ENCODE results near the gene CASS4.

CASS4 gene

DNA sequence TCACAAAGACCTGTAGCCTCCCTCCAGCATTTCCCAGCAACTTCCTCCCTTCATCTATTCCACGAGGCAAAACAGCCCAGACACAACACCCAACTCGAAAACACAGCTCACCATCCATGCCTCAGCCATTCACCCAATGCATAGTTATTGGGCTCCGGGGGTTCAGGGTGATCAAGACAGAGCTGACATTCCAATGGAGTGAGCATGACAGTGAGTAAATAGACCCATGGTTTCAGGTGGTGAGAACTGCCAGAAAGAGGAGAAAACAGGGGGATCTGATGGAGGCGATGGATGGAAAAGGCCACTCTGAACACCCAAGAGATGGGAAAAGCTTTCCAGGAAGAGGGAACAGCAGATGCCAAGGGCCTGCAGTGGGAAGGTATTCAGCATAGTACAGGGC is 5.9 kb downstream of the CASS4 start:
- Histone ChIP-seq H3K4me1 (ENCODE audit: control insufficient read depth, insufficient read depth, low read length) (peaks cover 8% of the 10 kb centered on the region), H3K4me3 (ENCODE audit: low read length) (no peak overlapping the region), H3K27me3 (ENCODE audit: control insufficient read depth, insufficient read depth, low read length) (no peaks in the 10 kb centered on the region), H3K9ac (ENCODE audit: low read length) (no peak overlapping the region), H3K9me3 (ENCODE audit: control insufficient read depth, low read length) (no peaks in the 10 kb centered on the region), H3K36me3 (ENCODE audit: control insufficient read depth, insufficient read depth, low read length) (peaks cover 3% of the 10 kb centered on the region)

DNA sequence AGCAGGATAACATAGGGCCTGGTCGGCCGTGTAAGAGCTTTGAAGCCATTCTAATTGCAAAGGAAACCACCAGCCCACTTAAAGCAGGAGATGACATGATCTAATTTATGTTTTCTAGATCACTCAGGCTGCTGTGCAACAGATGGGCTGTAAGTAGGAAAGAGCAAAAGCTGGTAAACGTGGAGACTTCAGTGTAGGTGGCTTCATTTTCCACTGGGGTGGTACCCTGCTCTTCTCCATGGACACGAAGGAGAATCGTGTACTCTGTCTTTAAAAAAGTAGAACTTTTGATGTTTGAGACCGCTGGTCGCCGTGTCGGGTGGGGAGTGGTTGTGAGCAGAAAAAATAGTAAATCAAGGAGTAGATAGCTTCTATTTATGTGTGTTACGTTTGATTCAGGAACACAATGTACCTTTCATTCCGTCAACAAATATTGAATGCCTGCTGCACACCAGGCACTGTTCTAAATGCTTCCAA is 6.4 kb downstream of the CASS4 start:
- Histone ChIP-seq H3K27me3 (ENCODE audit: control insufficient read depth, insufficient read depth, low read length) (no peaks in the 10 kb centered on the region), H3K4me1 (ENCODE audit: control insufficient read depth, insufficient read depth, low read length) (peaks cover 10% of the 10 kb centered on the region), H3K36me3 (ENCODE audit: control insufficient read depth, insufficient read depth, low read length) (peaks cover 3% of the 10 kb centered on the region)

DNA sequence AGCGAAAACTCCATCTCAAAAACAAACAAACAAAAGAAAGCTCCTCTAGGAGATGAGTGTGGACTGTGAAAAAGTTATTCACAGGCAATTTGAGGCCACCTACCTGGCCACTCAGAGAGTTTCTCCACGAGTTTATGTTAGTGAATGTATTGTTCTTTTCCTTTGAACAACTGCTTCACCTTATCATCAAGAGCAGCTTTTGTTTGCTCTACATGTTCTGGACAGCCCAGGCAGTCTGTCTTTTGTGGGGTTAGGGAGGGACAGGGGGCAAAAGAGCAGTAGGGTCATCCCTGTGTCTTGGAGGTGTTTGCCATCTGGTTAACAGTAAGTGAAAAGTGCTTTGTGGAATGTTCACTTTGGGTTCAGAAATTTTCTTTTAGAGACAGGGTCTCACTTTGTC is 8.0 kb downstream of the CASS4 start:
- Histone ChIP-seq H3K9ac (ENCODE audit: low read length) (no peak overlapping the region), H3K4me3 (ENCODE audit: low read length) (no peak overlapping the region), H3K36me3 (ENCODE audit: control insufficient read depth, insufficient read depth, low read length) (peaks cover 3% of the 10 kb centered on the region), H3K27me3 (ENCODE audit: control insufficient read depth, insufficient read depth, low read length) (no peaks in the 10 kb centered on the region), H3K4me1 (ENCODE audit: control insufficient read depth, insufficient read depth, low read length) (peaks cover 10% of the 10 kb centered on the region), H3K9me3 (ENCODE audit: control insufficient read depth, low read length) (no peaks in the 10 kb centered on the region)

More for the DNA sequence above, 6.4 kb downstream of the CASS4 start:
- no peaks in the 10 kb centered on the region for H3K9me3 ChIP-seq (ENCODE audit: control insufficient read depth, low read length)
- no peak overlapping the region for H3K4me3 ChIP-seq (ENCODE audit: low read length)
- H3K9ac ChIP-seq (ENCODE audit: low read length) = no peak overlapping the region

DNA sequence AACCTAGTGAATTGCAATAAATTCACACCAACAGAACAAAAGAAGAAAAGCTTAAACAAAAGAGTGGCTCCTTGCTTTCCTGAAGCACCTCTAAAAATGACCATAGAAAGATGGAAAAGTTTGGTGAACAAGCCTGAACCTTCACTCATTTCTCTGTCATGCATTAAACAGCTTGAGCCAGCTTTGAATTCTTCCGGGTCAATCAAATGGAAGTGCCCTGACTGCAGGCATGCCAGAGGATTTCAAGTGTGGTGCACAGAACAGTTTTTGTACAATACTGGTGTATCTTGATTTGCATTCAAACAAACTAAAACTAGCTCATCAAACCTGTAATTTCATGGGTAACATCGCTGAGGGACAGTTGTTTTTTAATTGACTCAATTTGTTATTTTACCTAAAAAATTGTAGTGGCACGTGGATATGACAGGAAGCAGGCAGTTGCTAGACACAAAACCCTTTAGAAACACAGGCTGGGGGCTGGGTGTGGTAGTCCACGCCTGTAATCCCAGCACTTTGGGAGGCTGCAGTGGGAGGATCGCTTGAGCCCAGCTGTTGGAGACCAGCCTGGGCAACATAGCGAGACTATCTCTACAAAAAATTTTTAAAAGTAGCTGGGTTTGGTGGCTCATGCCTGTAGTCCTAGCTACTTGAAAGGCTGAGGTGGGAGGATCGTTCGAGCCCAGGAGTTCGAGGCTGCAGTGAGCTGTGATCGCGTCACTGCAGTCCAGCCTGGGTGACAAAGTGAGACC is 9.1 kb downstream of the CASS4 start:
- Histone ChIP-seq H3K36me3 (ENCODE audit: control insufficient read depth, insufficient read depth, low read length) (peaks cover 3% of the 10 kb centered on the region), H3K4me1 (ENCODE audit: control insufficient read depth, insufficient read depth, low read length) (peaks cover 10% of the 10 kb centered on the region), H3K27me3 (ENCODE audit: control insufficient read depth, insufficient read depth, low read length) (no peaks in the 10 kb centered on the region), H3K9me3 (ENCODE audit: control insufficient read depth, low read length) (no peaks in the 10 kb centered on the region), H3K4me3 (ENCODE audit: low read length) (no peak overlapping the region), H3K9ac (ENCODE audit: low read length) (no peak overlapping the region)

DNA sequence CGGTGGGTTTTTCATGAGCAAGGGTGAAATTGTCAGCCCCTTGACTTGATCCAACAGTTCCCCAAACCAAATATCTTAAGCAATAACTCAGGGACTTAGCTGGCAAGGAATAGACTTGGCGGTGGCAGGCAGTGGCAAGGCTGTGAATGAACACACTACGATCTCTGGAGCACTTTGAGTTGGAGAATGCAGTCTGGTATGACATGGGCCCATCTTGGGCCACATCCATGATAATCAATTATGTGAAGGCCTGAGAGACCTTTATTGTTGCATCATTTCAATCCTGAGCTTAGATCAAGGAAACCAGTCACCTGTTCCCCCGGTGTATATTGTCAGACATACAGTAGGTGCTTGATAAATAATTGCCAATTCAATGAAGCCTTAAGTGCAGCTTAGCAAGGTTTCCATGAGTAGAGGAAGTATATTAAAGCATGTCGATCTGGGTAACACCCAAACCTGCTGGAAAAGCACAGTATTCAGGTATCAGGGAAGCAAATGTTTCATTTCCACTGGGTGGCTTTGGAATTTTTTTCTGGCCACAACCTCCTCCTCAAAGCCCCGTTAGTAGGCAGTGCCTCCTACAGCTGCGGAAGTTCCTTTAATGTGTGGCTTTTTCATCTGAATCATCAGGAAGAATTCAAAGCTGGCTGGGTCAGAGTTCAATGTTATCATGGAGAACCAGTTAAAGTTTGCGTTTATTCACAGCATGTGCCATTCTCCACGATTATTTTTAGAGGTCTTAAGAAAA is 10.2 kb downstream of the CASS4 start:
- no peaks in the 10 kb centered on the region for H3K9me3 ChIP-seq (ENCODE audit: control insufficient read depth, low read length)
- no peak overlapping the region for H3K9ac ChIP-seq (ENCODE audit: low read length)
- no peaks in the 10 kb centered on the region for H3K27me3 ChIP-seq (ENCODE audit: control insufficient read depth, insufficient read depth, low read length)
- no peak overlapping the region for H3K4me3 ChIP-seq (ENCODE audit: low read length)
- H3K4me1 ChIP-seq (ENCODE audit: control insufficient read depth, insufficient read depth, low read length) = peaks cover 10% of the 10 kb centered on the region
- H3K36me3 ChIP-seq (ENCODE audit: control insufficient read depth, insufficient read depth, low read length) = peaks cover 3% of the 10 kb centered on the region

DNA sequence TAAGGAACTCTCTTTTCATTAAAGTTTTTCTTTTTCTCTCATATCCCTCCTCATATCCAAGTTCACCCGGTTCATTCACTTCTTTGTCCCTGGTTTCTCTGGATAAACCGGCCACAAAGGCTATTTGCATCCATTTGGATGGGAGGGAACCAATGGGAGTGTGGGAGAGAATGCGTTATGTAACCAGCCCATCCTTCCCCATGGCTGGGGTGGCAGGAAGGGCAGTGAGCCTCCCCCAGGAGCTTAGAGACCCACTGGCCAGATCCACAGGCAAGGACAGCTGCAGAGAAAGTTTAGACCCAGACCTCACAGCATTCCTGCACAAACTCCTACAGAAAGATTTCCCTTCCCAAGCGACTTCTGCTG is 10.7 kb downstream of the CASS4 start:
- H3K4me3 ChIP-seq (ENCODE audit: low read length) = no peak overlapping the region
- no peaks in the 10 kb centered on the region for H3K27me3 ChIP-seq (ENCODE audit: control insufficient read depth, insufficient read depth, low read length)
- H3K4me1 ChIP-seq (ENCODE audit: control insufficient read depth, insufficient read depth, low read length) = peaks cover 10% of the 10 kb centered on the region
- H3K9ac ChIP-seq (ENCODE audit: low read length) = no peak overlapping the region
- no peaks in the 10 kb centered on the region for H3K9me3 ChIP-seq (ENCODE audit: control insufficient read depth, low read length)
- H3K36me3 ChIP-seq (ENCODE audit: control insufficient read depth, insufficient read depth, low read length) = peaks cover 3% of the 10 kb centered on the region

DNA sequence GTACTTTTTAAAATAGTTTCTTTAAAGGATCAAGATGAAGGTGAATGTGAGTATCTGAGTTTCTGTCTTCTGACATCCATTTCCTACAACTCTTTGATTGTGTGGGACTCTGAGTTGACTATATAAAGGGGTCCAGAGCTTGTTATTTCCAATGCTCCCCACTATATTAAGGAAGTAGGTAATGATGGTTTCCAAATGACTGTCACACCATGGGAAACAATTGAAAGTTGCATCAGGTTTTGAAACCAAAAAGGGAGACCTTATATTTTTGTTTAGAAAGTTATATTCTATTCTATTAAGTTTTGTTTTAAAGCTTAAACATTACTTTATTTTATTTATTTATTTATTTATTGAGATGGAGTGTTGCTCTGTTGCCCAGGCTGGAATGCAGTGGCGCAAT is 11.2 kb downstream of the CASS4 start:
- H3K4me1 ChIP-seq (ENCODE audit: control insufficient read depth, insufficient read depth, low read length) = peaks cover 10% of the 10 kb centered on the region

DNA sequence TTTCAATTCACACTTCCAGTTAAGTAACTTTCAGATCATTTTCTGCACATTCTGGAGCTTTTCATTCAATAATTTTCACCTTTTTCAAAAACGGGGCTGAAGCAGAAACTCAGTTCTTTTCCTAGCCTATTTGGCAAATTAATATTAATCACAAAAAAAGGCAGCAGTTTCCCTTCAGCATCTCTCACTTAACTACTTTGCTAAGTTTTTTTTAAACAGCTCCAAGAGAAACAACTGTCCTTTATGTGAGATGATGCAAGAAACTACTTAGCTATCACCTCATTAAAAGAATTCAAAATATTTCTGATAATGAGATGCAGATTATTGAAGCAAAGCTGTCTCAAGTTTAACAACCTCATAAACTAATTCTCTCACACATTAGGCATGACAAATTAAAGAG is 11.8 kb downstream of the CASS4 start:
- Histone ChIP-seq H3K4me1 (ENCODE audit: control insufficient read depth, insufficient read depth, low read length) (peaks cover 10% of the 10 kb centered on the region), H3K9ac (ENCODE audit: low read length) (no peak overlapping the region), H3K4me3 (ENCODE audit: low read length) (no peak overlapping the region), H3K27me3 (ENCODE audit: control insufficient read depth, insufficient read depth, low read length) (no peaks in the 10 kb centered on the region), H3K9me3 (ENCODE audit: control insufficient read depth, low read length) (no peaks in the 10 kb centered on the region), H3K36me3 (ENCODE audit: control insufficient read depth, insufficient read depth, low read length) (no peaks in the 10 kb centered on the region)

More for the DNA sequence above, 11.2 kb downstream of the CASS4 start:
- no peaks in the 10 kb centered on the region for H3K27me3 ChIP-seq (ENCODE audit: control insufficient read depth, insufficient read depth, low read length)
- no peaks in the 10 kb centered on the region for H3K9me3 ChIP-seq (ENCODE audit: control insufficient read depth, low read length)
- no peak overlapping the region for H3K4me3 ChIP-seq (ENCODE audit: low read length)
- H3K9ac ChIP-seq (ENCODE audit: low read length) = no peak overlapping the region
- H3K36me3 ChIP-seq (ENCODE audit: control insufficient read depth, insufficient read depth, low read length) = peaks cover under 1% of the 10 kb centered on the region

DNA sequence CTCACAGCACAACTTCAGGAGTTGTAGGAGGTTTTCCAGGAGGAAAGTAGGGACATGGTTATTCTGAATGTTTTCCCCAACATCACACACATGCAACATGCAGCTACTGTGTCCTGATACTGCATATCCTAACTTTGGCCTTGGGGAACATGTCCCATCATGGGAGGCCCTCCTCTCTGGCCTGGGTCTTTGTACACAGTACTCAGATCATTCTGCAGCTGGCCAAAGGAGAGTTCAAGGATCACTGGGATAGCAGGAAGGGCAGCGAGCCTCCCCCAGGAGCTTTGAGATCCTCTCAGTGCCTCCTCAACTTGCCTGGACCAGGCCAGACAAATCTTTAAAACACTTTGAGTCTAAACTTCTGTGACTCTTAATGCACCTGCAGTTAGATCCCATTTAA is 12.9 kb downstream of the CASS4 start:
- peaks cover 10% of the 10 kb centered on the region for H3K4me1 ChIP-seq (ENCODE audit: control insufficient read depth, insufficient read depth, low read length)
- H3K27me3 ChIP-seq (ENCODE audit: control insufficient read depth, insufficient read depth, low read length) = no peaks in the 10 kb centered on the region
- H3K4me3 ChIP-seq (ENCODE audit: low read length) = no peak overlapping the region
- H3K9me3 ChIP-seq (ENCODE audit: control insufficient read depth, low read length) = no peaks in the 10 kb centered on the region
- no peak overlapping the region for H3K9ac ChIP-seq (ENCODE audit: low read length)
- H3K36me3 ChIP-seq (ENCODE audit: control insufficient read depth, insufficient read depth, low read length) = no peaks in the 10 kb centered on the region

DNA sequence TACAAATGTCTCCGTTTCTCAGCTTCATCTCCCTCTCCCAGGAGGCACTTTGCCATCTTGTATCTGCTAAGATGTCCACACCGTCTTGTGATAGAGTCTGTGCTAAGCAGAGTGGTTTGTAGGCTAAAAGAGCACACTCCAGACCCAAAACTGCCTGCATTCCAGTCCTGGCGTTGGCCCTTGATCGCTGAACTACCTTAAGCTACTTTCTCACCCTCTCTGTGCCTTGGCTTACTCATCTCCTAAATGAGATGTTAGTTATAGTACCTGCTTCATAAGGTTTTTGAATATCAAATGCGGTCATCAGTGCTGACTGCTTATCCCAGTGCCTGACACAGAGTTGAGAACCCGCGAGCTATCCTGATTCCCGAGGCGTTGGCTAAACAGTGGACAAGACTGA is 14.0 kb downstream of the CASS4 start:
- Histone ChIP-seq H3K4me3 (ENCODE audit: low read length) (no peak overlapping the region), H3K27me3 (ENCODE audit: control insufficient read depth, insufficient read depth, low read length) (no peaks in the 10 kb centered on the region), H3K4me1 (ENCODE audit: control insufficient read depth, insufficient read depth, low read length) (peaks cover 10% of the 10 kb centered on the region), H3K9ac (ENCODE audit: low read length) (no peak overlapping the region), H3K9me3 (ENCODE audit: control insufficient read depth, low read length) (no peaks in the 10 kb centered on the region), H3K36me3 (ENCODE audit: control insufficient read depth, insufficient read depth, low read length) (no peaks in the 10 kb centered on the region)

DNA sequence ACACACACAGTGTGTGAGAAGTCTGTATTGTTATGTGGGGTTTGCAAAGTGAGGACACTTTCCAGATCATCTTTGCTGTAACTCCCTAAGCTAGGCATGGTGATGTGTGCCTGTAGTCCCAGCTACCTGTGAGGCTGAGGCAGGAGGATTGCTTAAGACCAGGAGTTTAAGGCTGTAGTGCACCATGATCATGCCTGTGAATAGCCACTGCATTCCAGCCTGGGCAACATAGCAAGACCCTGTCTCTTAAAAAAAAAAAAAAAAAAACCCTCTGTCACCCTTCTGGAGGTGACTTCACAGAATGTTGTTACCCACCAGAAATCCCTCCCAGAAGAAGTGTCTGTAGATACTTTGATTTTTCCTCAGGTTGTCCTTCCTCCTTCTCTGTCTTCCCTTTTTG is 14.9 kb downstream of the CASS4 start:
- Histone ChIP-seq H3K9ac (ENCODE audit: low read length) (no peak overlapping the region), H3K27me3 (ENCODE audit: control insufficient read depth, insufficient read depth, low read length) (no peaks in the 10 kb centered on the region), H3K4me1 (ENCODE audit: control insufficient read depth, insufficient read depth, low read length) (peaks cover 10% of the 10 kb centered on the region), H3K36me3 (ENCODE audit: control insufficient read depth, insufficient read depth, low read length) (no peaks in the 10 kb centered on the region), H3K9me3 (ENCODE audit: control insufficient read depth, low read length) (no peaks in the 10 kb centered on the region), H3K4me3 (ENCODE audit: low read length) (no peak overlapping the region)

DNA sequence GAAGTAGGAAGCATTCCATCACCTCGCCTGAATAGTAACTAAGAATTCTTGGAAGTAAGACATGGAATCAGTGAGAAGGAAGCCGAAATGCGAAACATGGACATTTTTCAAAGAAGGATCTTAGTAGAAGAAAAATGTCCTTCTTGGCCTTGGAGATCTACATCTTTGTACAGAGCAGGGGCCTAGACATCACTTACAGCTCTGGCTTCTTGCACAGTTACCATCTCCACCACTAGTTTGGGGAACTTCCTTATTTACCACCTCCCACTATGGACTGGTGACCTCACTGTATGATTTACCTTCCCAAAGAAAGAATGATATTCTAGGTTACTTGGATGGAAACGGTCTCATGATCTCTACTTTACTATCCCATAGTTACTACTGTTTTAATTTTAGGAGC is 15.7 kb downstream of the CASS4 start:
- no peaks in the 10 kb centered on the region for H3K9me3 ChIP-seq (ENCODE audit: control insufficient read depth, low read length)
- H3K36me3 ChIP-seq (ENCODE audit: control insufficient read depth, insufficient read depth, low read length) = no peaks in the 10 kb centered on the region
- no peak overlapping the region for H3K9ac ChIP-seq (ENCODE audit: low read length)
- H3K27me3 ChIP-seq (ENCODE audit: control insufficient read depth, insufficient read depth, low read length) = no peaks in the 10 kb centered on the region
- H3K4me1 ChIP-seq (ENCODE audit: control insufficient read depth, insufficient read depth, low read length) = peaks cover 3% of the 10 kb centered on the region
- no peak overlapping the region for H3K4me3 ChIP-seq (ENCODE audit: low read length)
